Measurements from ENCODE around the gene ZNF566. TPM values are rescaled to one million over a fixed set of nuclear protein-coding genes. Genes with fewer than 3 reads are reported as not detected.

Gene ZNF566
- total and polyA plus RNA-seq, 2 of the 13 experiments (the other 11 are each of a cell fraction or from before 2014, with no cell fraction given) = 4.8 to 13.7 TPM

GRCh38 chr19:36408101-36408500 lies 81.3 kb downstream of the ZNF566 start:
- in situ Hi-C loops (cut with HindIII; ENCODE audit: extremely low pct_ligation_motif_present, low pct_unique_long_range_greater_than_20kb) = no loop called here
- BruUV-seq (replicated peaks) = no TSS peak
- intact Hi-C loops (cut with micrococcal nuclease; ENCODE audit: unreplicated experiment) = no loop called here
- CTCF ChIA-PET (ENCODE audit: low intra/inter-chr PET ratio, low total read pairs) = no interaction called here
- no peaks in the 10 kb centered on the region for H3K27me3 ChIP-seq (ENCODE audit: control insufficient read depth in 1 of 2, insufficient read depth in 2 of 2, low read length in 2 of 2)
- H3K9me3 ChIP-seq (ENCODE audit: low read length) = peaks cover 6% of the 10 kb centered on the region; the same call in 1 of the 2 replicates
- H3K4me3 ChIP-seq (replicated peaks in 1 of 3; ENCODE audit: insufficient read depth in 1 of 3, low read depth in 2 of 3, low read length in 3 of 3) = no peak overlapping the region
- H3K79me2 ChIP-seq (ENCODE audit: insufficient read depth, low read length) = peaks cover 3% of the 10 kb centered on the region
- POLR2A ChIA-PET = no interaction called here
- no peak overlapping the region for H3K4me2 ChIP-seq (ENCODE audit: low read depth, low read length)
- no peak overlapping the region for H3K27ac ChIP-seq (ENCODE audit: extremely low read length, insufficient read depth, low read length)
- no peak overlapping the region for H3K9ac ChIP-seq (ENCODE audit: insufficient read depth, low read depth, low read length)
- no peaks in the 10 kb centered on the region for H3K4me1 ChIP-seq (ENCODE audit: insufficient read depth, low read length)
- ATAC-seq = no peak
- FAIRE-seq = no peak
- WGBS (ENCODE audit: low lambda C conversion rate) = 55% methylated on average over 3 of the region's 3 CpGs
- H2AFZ ChIP-seq (ENCODE audit: low read length) = no peak overlapping the region
- TF ChIP-seq MBNL3 (CRISPR knock-in tag; conservative IDR thresholded peaks at IDR 0.05) (no peak), HDAC2 (CRISPR knock-in tag; IDR thresholded peaks at IDR 0.05) (no peak), ZNF275 (CRISPR knock-in tag; IDR thresholded peaks at IDR 0.05; ENCODE audit: borderline replicate concordance) (no peak), PCBP1 (IDR thresholded peaks at IDR 0.05; ENCODE audit: borderline replicate concordance, low read depth, low read length) (no peak), ADNP (CRISPR knock-in tag; IDR thresholded peaks at IDR 0.05) (no peak), NCOA2 (CRISPR knock-in tag; IDR thresholded peaks at IDR 0.05) (no peak), ZNF792 (CRISPR knock-in tag; IDR thresholded peaks at IDR 0.05) (no peak), XBP1 (CRISPR knock-in tag; IDR thresholded peaks at IDR 0.05) (no peak), ZNF510 (CRISPR knock-in tag; IDR thresholded peaks at IDR 0.05; ENCODE audit: low read depth) (no peak), ZNF761 (CRISPR knock-in tag; conservative IDR thresholded peaks at IDR 0.05) (no peak), ZNF280B (CRISPR knock-in tag; IDR thresholded peaks at IDR 0.05; ENCODE audit: borderline replicate concordance) (no peak), ATF3 (CRISPR knock-in tag; IDR thresholded peaks at IDR 0.05) (no peak), PRDM15 (CRISPR knock-in tag; IDR thresholded peaks at IDR 0.05) (no peak)
- H4K20me1 ChIP-seq (ENCODE audit: insufficient read depth, low read length) = no peaks in the 10 kb centered on the region
- H3K36me3 ChIP-seq (replicated peaks in 1 of 2; ENCODE audit: control insufficient read depth in 1 of 2, insufficient read depth in 2 of 2, low read length in 2 of 2) = peaks cover 0 to 16% of the 10 kb centered on the region in 2 experiments; a peak in 2 of 5 replicates
- no peak for DNase-seq (ENCODE audit: low spot score)
